Ecto neural progenitor cell (in vitro differentiated cells): ENCODE results near the gene NAP1L4.

Experiments
- DNase-seq: peaks from one replicate; pipeline ENCODE4 v3.0.0-alpha.2; 2018; ENCODE audit warnings: low spot score

Gene NAP1L4

DNA sequence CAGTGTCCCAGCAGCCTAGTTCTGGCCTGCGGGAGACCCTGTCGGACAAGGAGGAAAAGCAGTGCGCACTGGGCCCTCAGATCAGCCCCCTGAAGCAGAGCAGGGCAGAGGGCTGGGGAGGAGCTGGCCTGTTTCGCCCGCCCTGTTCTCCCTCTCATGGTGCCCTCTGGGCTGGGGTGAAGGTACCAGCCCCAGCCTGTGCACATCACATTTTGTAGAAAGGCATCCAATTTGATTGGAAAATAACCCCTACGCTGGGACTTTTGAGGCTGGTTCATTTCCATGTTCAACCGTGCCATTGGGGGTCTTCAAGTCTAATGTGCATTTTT is 832 bp upstream of the NAP1L4 start:
- no peak for DNase-seq

DNA sequence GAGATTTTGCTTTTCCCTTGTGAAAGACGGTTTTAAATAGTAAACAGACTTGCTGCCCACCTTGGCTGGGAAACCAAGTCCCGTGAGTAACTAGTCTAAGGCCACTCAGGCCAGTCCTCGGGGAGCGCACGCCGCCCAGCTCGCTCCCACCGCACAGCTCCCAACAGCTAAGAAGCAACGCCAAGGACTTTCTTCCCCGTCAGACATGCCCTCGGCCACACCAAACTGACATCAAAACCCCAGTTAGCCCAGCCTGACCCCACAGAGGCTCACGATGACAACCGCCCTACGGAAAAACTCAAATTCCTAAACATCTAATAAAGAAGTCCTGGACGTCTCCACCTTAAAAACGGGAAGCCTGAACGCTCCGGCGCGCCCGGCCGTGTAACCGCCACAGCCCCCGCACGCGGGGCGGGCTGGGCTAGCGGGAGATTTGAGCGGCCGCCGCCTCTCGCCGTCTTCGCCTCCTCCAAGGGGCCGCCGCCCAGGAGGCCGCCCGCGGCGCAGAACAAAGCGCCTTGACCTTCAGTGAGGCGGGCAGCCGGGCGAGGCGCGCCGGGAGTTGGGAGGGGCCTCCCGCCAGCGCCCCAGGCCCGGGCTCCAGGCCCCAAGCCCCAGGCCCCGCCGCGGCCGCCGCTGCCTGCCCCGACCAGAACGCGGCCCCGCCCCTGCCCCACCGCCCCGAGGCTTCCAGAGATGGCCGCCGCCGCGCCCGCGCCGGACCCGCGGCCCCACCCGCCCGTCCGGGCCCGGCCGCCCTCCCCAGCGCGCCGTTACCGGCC is 486 bp downstream of the NAP1L4 start:
- DNase-seq, result no peak

DNA sequence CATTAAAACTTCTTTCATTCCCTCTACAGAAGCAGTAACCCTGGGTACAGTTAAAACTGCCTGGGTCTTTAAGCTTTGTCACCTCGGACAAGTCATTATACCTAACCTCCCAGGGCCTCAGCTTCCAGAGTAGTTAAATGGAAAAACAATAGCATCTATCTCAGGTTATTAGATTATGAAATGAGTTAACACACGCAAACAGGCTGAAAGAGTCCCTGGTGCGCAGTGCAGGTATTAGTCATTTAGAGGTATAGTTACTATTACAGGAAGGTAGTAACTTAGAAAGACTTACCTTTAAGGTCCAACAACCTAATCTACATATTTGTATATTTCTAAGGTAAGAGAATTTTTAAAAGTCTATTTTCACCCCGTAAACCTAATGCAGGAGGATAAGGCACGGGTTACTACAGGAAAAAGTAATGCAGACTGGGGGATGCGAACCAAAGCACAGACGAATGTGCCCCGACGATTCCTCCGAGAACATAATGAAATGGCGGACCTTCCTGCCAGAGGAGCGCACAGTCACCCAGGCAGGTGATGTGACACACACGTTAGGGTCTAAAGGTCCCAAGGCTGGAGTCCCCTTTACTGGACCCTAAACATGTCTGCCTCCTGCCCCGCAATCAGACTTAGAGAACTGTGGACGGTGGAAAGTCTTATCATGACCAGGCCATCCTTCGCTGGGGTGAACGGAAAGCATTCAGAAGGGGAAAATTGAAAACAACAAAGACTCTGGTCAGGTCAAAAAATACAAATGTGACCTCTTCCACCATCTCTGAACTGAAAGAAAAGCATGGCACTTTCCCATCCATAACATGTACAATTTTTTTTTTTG is 1.3 kb downstream of the NAP1L4 start:
- no peak for DNase-seq

DNA sequence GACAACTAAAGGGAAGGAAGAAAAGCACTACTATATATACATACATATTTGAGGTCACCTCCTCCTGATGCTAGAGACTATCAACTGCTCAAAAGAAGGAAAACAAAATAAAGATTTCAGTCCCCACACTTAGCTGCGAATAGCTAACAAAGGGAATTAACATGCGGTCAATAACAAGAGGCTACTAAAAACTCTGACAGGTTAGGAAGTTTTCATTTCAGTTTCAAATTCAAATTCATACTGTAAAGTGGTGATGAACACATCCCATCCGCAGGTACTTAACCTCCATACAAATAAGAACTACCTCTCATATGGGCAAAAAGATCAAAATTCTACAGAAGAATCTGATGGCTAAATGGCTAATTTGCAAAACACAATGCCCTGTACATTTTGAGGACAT is 2.6 kb downstream of the NAP1L4 start:
- DNase-seq, result no peak

DNA sequence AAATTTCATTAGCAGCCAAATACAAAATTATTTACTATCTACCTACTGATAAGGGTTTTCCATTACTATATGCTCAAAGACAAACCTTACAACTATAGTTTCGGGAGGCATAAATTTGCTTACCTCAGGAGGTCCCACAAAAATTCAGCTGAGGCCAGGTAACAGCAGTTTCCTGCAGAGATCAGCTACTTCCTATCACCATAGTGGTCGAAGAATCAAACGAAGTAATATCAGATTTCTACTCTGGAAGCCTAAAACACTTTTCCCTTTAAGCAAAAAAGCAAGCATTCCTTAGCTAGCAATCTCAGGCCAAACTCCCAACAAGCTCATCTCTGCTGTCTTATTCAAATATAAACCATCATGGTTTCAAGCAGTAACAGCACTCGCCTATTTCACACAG is 3.1 kb downstream of the NAP1L4 start:
- no peak for DNase-seq

DNA sequence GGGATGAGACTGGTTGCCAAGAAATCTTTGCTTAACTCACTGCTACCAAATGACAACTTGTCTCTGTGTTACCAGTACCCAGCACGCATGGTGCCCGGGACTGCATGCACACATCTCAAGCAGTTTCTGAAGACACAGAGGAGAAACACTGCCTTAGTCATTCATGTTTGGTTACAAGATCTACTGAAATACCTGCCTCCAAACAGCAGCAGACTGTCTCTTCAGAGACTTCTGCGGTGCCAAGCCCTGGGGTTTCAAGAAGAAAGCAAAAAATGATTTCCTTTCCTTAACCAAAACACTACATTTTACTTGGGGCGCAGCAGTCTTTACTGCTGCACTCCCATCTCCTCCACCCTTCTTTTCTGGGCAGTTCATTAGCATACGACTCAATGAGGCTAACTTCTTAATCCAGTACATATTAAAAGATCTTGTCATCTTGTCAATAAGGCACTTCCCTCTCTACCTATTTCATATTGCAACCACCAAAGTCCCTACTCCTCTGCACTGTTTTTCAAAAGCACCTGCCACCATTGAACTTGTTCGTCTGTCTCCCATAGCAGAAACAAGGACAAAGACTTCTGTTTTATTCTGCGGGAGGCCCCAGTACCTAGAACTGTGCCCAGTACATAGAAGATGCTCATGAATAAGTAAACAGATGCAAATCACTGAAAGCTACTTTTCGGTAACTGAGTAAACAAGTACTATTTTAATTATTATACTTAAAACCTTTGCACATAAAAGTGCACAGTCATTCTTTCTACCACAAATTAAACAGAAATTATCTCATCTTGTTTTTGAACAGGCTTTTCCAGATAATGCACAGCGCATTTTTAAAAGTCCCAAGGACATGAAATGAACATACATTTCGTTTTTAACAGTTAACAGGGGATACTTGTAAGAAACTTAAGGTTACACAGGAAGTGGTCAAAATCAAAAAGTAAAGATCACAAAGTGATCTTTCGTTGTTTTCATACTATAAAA is 4.0 kb downstream of the NAP1L4 start:
- no peak for DNase-seq

DNA sequence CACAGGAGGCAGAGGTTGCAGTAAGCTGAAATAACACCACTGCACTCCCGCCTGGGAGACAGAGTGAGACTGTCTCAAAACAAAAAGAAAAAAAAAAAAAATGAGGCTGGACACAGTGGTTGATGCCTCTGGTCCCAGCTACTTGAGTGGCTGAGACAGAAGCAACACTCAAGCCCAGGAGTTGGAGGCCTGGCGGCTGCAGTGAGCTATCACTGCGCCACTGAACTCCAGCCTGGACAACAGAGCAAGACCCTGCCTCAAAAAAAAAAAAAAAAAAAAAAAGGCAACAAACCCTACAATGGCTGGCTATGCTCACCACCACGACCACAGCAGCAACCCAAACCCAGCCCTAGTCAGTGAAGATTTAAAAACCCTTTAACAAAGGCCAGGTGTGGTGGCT is 8.2 kb downstream of the NAP1L4 start:
- no peak for DNase-seq

DNA sequence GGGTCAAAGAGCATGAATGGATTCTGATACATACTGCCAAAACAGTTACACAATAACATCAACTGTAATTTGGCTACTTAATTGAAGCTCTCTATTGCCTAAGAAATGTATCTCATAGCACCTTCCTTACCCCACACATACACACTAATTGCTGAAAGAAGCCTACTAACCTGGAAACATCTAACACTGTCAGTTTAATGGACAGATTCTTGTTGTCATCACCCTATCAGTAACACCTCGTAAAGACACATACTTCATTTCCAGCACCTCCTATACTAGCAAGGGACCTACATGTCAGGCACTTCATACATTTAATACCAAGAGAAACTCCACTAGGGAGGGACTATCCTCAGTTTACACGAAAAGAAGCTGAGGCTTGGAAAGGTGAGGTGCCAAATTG is 9.9 kb downstream of the NAP1L4 start:
- DNase-seq, result no peak

DNA sequence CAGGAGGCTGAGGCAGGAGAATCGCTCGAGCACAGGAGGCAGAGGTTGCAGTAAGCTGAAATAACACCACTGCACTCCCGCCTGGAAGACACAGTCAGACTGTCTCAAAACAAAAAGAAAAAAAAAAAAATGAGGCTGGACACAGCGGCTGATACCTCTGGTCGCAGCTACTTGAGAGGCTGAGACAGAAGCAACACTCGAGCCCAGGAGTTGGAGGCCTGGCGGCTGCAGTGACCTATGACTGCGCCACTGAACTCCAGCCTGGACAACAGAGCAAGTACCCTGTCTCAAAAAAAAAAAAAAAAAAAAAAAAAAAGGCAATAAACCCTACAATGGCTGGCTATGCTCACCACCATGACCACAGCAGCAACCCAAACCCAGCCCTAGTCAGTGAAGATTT is 11.0 kb downstream of the NAP1L4 start:
- DNase-seq, result no peak

DNA sequence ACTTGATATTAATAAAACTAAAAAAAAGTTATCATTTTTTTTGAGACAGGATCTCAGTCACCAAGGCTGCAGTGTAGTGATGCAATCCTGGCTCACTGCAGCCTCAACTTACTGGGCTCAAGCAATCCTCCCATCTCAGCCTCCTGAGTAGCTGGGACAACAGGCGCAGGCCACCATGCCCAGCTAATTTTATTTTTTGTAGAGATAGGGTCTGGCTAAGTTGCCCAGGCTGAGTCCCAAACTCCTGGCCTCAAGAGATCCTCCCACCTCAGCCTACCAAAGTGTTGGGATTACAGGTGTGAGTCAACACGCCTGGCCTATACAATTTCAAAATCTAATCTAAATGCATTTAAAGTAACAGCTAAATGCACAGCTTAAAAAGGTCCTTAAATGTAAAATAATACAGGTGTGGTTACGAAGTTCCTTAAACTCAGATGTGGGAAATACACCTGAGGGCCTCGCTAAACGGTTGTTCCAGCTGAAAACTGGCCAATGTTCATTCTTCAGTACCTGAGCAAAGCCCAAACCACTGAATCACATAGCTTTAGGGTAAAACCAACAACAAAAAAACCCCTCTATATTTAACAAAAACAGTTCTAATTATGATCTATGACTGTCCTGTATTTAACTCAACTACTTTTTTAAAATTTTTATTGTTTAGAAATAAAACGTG is 11.8 kb downstream of the NAP1L4 start:
- DNase-seq, result no peak

DNA sequence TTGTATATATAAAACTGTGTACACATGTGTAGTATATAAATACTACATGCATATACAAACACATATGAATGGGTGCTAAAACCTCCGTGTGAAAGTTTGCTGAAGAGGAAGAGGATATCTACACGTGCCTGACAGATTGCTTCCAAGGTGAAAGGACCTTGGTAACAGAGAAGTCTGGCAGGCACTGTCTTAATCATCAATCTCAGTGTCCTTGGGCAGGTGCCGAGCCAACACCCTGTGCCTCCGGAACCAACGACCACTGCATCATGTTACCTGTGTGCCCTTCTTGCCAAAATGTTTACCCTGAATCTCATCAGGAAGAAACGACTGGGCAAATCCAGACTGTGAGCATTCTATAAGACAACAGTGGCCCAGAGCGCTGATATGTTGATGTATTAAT is 15.0 kb downstream of the NAP1L4 start:
- DNase-seq, result no peak

DNA sequence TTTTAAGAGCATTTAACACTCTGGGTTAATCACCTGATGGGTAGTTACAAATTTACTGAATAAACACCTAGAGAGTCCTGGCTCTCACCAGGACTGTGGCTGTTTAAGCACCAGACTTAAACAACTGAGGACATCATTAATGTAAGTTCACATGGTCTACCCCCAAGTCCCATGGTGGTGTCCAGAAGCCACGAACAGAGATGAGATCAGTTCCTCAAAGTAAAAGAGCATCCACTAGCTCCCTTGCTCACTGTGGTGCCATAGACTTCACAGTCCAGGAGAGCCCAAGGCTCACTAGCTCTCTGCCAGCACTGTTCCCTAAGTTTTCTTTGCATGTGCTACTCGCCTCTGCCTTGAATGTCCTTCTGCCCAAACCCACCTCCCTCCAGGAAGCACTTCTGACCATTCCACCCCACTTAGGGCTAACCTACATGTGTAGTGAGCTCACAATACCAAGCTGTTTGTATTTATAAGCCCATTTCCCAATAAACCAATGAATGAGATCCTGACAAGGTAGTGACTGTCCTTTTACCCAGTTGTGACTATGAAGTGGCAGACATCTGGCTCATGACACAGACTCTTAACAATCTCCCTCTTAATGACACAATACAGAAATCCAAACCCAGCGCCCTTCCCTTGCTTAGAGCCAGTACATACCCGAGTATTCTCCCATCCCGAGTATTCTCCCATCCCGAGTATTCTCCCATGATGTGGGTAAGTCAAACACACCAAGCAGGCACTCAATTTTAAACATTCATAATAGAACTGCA is 15.7 kb downstream of the NAP1L4 start:
- no peak for DNase-seq

DNA sequence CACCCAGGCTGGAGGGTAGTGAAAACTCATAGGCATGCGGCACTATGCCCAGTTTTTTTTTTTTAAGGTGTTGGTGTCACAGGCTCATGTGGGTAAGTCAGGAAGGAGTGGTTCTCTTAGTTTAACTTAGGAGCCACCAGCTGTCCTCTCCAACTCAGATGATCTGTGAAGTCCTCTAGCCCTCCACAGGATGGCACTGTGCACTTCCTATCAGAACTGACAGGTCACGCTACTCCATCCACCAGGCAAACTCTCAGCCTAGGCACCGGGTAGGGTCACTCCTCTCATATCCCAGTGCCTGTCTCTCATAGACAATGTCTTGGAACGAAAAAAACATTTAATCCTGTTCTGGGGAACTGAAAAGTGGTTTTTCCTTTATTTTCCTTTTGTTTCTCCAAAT is 16.5 kb downstream of the NAP1L4 start:
- DNase-seq, result no peak

DNA sequence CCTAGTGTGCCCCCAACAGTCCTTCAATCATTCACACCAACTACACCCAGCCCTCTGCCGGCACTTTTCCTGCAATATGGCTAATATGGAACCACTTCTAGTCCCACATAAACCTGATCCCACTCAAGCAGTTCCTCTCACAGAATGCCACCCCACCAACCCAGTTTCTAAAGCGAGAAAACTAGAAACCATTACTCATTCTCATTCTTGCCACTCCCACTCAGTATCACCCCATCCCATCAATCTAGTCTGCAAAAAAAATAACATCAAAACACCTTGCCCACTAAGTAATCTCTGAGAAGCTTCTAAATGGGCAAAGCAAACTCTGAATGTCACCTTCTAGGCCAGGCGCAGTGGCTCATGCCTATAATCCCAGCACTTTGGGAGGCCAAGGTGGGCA is 17.9 kb downstream of the NAP1L4 start:
- no peak for DNase-seq

DNA sequence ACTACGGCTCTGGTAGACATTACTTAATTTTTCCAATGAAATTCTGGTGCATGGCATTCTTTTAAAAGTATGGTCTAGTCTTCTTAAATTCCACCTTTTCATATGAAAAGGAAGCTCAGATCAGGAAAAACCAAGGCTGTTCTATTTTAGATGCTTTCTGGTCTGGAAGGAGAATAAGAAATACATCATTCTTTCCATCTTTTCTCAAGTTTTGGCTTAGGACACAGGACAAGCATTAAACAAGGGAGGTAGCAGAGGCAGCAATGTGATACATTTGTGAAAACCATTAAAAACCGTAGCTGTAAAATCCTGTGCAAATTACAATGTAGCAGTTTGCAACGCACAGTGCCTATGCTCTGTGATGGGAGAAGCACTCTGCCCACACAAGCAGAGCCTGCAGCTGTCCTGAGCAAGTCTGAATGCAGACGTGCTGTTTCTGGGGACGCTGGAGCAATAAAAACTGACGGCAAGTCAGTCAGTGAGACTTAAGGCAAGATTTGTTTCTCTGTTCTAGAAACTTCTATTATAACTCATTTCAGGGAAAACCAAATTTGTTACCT is 23.7 kb downstream of the NAP1L4 start:
- no peak for DNase-seq

DNA sequence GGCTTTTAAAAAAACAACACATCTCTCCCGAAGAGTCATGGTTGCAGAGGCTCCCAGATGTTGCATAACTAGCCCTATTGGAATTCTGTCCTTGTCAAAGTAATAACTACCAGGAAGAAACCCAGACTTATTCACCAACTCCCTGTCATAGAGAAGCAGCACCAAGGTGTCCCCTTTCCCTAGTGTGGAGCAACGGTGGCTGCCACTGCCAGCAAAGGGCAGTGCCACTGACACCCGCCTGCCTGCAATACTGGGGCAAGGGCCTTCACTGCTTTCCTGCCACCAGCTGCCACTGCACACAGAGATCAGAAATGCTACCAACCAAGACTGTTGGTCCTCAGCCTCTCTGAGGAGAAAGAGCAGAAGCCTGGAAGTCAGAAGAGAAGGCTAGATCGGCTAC is 27.3 kb downstream of the NAP1L4 start:
- DNase-seq, result no peak

DNA sequence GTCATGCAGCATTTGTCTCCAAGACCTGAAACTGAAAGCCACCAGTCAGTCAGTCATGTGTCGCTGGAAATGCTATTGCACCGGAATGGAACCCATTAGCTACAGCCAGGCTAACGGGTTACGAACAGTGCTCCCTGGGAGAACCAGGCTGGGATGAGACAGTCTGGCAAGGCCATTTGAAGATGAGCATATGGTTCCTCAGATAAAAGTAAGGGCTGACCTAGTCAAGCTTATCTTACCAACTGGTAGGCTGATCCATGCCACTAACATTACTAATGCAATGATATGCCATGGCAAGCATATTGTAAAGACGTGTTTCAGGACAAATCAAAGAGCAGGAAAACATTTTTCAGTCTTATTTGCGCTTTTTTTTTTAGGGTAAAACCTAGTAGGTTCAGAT is 28.4 kb downstream of the NAP1L4 start:
- DNase-seq, result no peak

DNA sequence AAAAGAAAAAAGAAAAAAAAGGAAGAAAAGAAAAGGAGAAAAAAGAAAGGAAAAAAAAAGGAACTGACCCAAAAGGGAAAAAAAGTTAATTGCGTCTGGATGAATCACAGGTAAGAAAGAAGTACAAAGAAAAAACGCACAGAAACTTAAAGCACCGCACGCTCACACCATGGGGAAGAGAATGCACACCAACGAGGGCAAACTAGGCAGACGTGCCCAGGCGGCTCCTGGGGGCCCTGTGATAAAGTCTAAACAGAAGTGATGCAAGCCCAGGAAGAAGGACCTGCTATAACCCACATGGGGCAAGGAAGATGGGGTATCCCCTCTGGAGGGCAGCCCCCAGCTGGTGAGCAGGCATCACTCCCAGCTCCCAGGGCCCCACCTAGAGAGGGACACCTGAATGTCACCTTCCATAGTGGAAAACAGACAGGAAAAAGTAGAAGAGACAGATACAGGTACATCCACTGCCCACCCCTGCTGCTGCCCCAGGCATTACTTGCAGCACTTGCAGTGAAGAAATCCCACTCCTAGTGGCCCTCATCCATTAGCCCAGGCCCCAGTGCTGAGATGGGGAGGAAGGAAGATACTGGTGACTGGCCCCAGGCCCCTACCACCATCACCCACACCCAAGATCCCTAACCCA is 28.9 kb downstream of the NAP1L4 start:
- DNase-seq, result no peak

DNA sequence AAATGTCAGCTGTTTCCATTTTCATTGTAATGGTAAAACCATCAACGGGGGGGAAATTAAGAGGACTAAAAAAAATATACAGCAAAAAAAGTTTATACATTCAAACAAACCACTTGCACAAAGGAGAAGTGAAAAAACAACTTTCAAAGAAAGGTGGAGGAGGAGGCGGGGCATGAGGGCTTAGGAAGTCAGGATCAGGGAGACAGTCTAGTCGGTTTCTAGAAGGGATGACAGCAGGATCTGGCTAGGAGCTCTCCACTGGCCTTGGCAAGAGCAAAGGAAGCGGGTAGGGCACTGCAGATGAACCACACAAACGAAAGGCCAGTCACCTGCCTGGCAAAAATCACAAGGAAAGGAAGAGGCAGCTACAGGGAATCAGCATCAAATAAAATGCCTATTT is 31.0 kb downstream of the NAP1L4 start:
- DNase-seq, result no peak

DNA sequence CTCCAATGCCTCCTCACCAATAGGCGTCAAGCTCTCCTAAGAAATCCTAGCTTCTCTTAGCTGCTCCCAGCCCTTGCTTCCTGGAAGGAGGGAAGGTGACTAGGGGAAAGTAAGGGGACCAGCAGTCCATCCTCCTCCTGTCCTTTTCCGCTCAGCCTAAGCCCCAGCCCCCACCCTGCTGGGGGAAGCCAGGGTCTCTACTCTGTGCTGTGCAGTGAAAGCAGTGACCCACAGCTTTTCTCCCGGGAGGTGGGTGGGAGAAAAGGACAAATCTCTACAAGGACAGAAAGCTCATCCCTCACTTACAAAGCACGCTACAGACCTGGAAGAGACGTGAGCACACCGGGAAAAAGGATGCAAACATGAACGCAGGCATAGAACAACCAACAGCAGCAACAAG is 32.0 kb downstream of the NAP1L4 start:
- DNase-seq, result no peak
